Measurements from ENCODE around the gene ZNF587. TPM values are rescaled to one million over a fixed set of nuclear protein-coding genes. Genes with fewer than 3 reads are reported as not detected.
"Not testable (repeated sequence)": the region's sequence is repeated elsewhere in the genome, so short reads cannot be mapped to it uniquely, and the experiment has no call there.

Gene ZNF587
- total RNA-seq, 2 donors from 2014 or later = 11.6 to 12.5 TPM

DNA sequence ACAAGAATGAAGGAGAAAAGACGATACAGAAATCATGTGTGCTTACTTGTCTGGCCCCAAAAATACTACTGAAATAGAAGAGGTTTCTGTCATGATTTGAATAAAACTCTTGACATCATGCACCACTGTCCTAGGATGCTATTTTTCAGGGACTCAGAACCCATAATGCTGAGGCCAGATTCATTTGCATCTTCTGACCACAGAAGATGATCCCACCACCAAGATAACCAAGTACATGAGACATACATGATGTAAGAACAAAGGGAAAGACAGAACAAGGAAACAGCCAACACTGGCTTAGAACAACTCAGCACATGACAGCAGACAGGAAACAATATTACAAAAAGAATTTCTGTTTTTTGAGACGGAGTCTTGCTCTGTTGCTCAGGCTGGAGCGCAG lies 37.4 kb upstream of the ZNF587 start:
- DNase-seq (ENCODE audit: low spot score) = no peak
- Histone ChIP-seq H3K4me3 (no peak overlapping the region), H3K36me3 (peaks cover 27% of the 10 kb centered on the region), H3K4me1 (peaks cover 0 to 14% of the 10 kb centered on the region in 2 donors), H3K27ac (no peak overlapping the region), H3K9me3 (no peaks in the 10 kb centered on the region), H3K27me3 (no peaks in the 10 kb centered on the region)
- TF ChIP-seq, protein P1, sequence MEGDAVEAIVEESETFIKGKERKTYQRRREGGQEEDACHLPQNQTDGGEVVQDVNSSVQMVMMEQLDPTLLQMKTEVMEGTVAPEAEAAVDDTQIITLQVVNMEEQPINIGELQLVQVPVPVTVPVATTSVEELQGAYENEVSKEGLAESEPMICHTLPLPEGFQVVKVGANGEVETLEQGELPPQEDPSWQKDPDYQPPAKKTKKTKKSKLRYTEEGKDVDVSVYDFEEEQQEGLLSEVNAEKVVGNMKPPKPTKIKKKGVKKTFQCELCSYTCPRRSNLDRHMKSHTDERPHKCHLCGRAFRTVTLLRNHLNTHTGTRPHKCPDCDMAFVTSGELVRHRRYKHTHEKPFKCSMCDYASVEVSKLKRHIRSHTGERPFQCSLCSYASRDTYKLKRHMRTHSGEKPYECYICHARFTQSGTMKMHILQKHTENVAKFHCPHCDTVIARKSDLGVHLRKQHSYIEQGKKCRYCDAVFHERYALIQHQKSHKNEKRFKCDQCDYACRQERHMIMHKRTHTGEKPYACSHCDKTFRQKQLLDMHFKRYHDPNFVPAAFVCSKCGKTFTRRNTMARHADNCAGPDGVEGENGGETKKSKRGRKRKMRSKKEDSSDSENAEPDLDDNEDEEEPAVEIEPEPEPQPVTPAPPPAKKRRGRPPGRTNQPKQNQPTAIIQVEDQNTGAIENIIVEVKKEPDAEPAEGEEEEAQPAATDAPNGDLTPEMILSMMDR (IDR thresholded peaks at IDR 0.05) = no peak

DNA sequence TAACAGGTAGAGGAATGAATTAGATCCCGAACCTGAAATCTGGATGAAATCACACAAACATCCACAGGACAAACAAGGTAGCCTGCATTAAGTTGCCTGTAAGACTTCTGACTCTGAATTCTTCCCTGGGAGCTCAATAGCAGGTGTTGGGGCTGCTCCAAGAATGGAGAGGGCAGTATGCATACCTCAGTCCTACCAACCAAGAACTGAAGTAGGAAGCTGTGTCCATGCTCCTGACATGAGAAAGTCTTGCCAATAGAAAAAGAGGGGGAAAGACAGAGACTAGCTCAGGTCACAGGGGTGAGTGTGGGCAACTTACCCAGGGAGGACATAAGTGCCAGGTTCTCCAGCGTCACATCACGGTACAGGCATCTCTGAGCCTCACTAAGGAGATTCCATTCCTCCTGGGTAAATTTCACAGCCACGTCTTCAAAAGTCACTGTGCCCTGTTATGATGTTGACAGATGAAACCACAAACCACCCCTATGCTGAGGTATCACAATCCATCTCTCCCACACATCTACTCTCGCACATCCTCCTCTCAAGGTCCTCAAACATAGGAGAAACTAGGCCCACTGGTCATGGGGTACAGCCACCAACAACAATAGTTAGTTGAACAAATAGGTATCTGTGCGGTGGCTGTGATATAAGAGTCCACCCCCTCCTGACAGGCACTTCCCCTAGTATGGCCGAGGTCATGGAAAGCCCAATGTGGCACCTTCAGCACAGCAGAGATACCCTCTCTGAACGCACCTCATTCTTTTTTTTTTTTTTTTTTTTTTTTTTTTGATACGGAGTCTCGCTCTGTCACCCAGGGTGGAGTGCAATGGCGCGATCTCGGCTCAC lies 36.5 kb upstream of the ZNF587 start:
- not testable (repeated sequence) for DNase-seq (ENCODE audit: low spot score); H3K27me3 ChIP-seq; H3K4me3 ChIP-seq; H3K9me3 ChIP-seq; H3K27ac ChIP-seq
- H3K4me1 ChIP-seq = peaks cover 0 to 14% of the 10 kb centered on the region in 2 donors
- H3K36me3 ChIP-seq = peaks cover 18% of the 10 kb centered on the region

DNA sequence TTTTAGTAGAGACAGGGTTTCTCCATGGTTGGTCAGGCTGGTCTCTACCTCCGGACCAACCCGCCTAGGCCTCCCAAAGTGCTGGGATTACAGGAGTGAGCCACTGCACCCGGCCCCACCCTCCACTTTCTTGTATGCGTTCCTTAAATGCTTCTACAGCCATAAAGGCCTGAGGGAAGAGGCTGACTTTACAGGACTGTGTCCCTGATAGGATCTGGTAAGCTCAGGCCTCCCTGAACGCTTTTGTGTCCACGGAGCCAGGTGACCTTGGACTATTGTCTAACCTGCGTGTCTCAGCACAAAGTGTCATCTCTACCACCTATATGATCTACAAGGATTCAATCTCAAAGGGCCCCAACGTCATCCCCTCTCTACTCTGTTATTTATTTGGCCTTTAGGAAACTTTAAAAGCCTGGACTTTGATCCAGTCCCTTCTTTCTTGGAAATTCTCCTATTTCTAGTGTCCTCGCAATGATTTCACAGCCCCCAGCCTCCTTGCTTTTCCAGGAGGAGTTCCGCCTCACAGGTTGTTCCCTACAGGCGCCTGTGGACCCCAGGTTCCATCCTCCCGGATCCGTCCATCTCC lies 35.6 kb upstream of the ZNF587 start:
- peak overlapping the region; percentile 76 to 78 for H3K27ac ChIP-seq
- no peaks in the 10 kb centered on the region for H3K9me3 ChIP-seq
- DNase-seq (ENCODE audit: low spot score) = no peak
- peak overlapping the region; percentile 78 to 92 for H3K4me3 ChIP-seq
- H3K36me3 ChIP-seq = peaks cover 15% of the 10 kb centered on the region
- peaks cover 0 to 14% of the 10 kb centered on the region in 2 donors for H3K4me1 ChIP-seq
- TF ChIP-seq, protein P1 (IDR thresholded peaks at IDR 0.05) = no peak
- no peaks in the 10 kb centered on the region for H3K27me3 ChIP-seq

- Histone ChIP-seq H3K36me3 (peaks cover 8% of the 10 kb centered on the region), H3K27ac (peak within 1 kb of the TSS; percentile 76 to 78)
These were observed 35.0 kb upstream of the ZNF587 start, which contains the start of gene ZNF552 for GRCh38 chr19:57814505-57815246. ZNF552 (minus strand) TSS chr19:57814913; CDS start chr19:57814743, 170 bp downstream.

GRCh38 chr19:57815247-57816075 lies 34.2 kb upstream of the ZNF587 start:
- Histone ChIP-seq H3K27ac (peak overlapping the region; percentile 76 to 78), H3K9me3 (no peaks in the 10 kb centered on the region), H3K4me3 (peak overlapping the region; percentile 78 to 92), H3K36me3 (peaks cover under 1% of the 10 kb centered on the region), H3K4me1 (peaks cover 0 to 20% of the 10 kb centered on the region in 2 donors), H3K27me3 (no peaks in the 10 kb centered on the region)
- TF ChIP-seq, protein P1 (IDR thresholded peaks at IDR 0.05) = no peak
- no peak for DNase-seq (ENCODE audit: low spot score)

More at GRCh38 chr19:57814505-57815246, 35.0 kb upstream of the ZNF587 start, which contains the start of gene ZNF552:
- Histone ChIP-seq H3K4me3 (peak within 1 kb of the TSS; percentile 78 to 92), H3K4me1 (peaks cover 0 to 14% of the 10 kb centered on the region in 2 donors), H3K9me3 (no peaks in the 10 kb centered on the region), H3K27me3 (no peaks in the 10 kb centered on the region)
- TF ChIP-seq, protein P1 (IDR thresholded peaks at IDR 0.05) = no peak
- peak; percentile 92 for DNase-seq (ENCODE audit: low spot score)

All from right atrium auricular region (tissue), 2 donors.